PC-3 (cell line): ENCODE data around the gene BASP1. TPM values are rescaled to one million over a fixed set of nuclear protein-coding genes. Genes with fewer than 3 reads are reported as not detected.

Source experiments
- ATAC-seq: fragments of 200-7000 bp; cut with Tn5 transposase; 2 replicates; pipeline ENCODE4 v1.9.1; 2020; ENCODE audit warnings: mild to moderate bottlenecking, moderate library complexity
- Bru-seq: library from RNA; stranded (reverse); fragments of 400-500 nt; gene quantifications from one replicate; lab custom pipeline; 2021; lab: Mats Ljungman, UMichigan
- BruChase-seq, 2 experiments: library from RNA; stranded (reverse); fragments of 400-500 nt; gene quantifications; one replicate each; lab custom pipeline; 2021; lab: Mats Ljungman, UMichigan
- BruUV-seq: library from RNA; stranded (reverse); fragments of 400-500 nt; replicated peaks from 2 replicates; lab custom pipeline; 2021; lab: Mats Ljungman, UMichigan
- CTCF ChIA-PET: fragments of 300-600 bp; sonication (Branson Sonifier 250); formaldehyde crosslinking; loops from one replicate; lab custom pipeline; 2022; ENCODE audit warnings: antibody characterized with exemption; lab: Charles Lee
- POLR2A ChIA-PET: fragments of 300-600 bp; sonication (Branson Sonifier 250); formaldehyde crosslinking; loops from one replicate; lab custom pipeline; 2022; ENCODE audit warnings: antibody characterized with exemption; ENCODE audit not compliant: unreplicated experiment; lab: Charles Lee
- DNase-seq: peaks from one replicate; pipeline ENCODE4 v3.0.0-alpha.2; 2015
- H2AFZ ChIP-seq: fragments of 300-600 bp; sonication (generic); 2 replicates; pipeline ENCODE4 v1.6.0; 2016; ENCODE audit warnings: antibody characterized with exemption, low read length
- H3F3A ChIP-seq: fragments of 300-600 bp; sonication (generic); one replicate; pipeline ENCODE4 v1.6.0; 2017; ENCODE audit warnings: antibody characterized with exemption, low read length, control low read depth, mild to moderate bottlenecking; ENCODE audit not compliant: unreplicated experiment
- H3K27ac ChIP-seq: fragments of 300-600 bp; sonication (generic); 2 replicates; pipeline ENCODE4 v1.5.1; 2016; ENCODE audit warnings: mild to moderate bottlenecking, low read length
- H3K27me3 ChIP-seq: fragments of 300-600 bp; sonication (generic); 2 replicates; pipeline ENCODE4 v1.6.1; 2016; ENCODE audit warnings: low read length, mixed read lengths
- H3K36me3 ChIP-seq: fragments of 300-600 bp; sonication (generic); 2 replicates; pipeline ENCODE4 v1.6.1; 2016; ENCODE audit warnings: low read depth, mixed run types, low read length, mixed read lengths
- H3K4me1 ChIP-seq: fragments of 300-600 bp; sonication (generic); 2 replicates; pipeline ENCODE4 v1.5.1; 2016; ENCODE audit warnings: low read length; ENCODE audit not compliant: insufficient read depth
- H3K4me2 ChIP-seq: fragments of 300-600 bp; sonication (generic); 2 replicates; pipeline ENCODE4 v1.6.0; 2016; ENCODE audit warnings: low read length
- H3K4me3 ChIP-seq: fragments of 300-600 bp; sonication (generic); 2 replicates; pipeline ENCODE4 v1.5.1; 2016; ENCODE audit warnings: mild to moderate bottlenecking, low read length, mixed read lengths
- H3K79me2 ChIP-seq: fragments of 300-600 bp; sonication (generic); 2 replicates; pipeline ENCODE4 v1.6.1; 2017; ENCODE audit warnings: low read length, mixed read lengths
- H3K9ac ChIP-seq: fragments of 300-600 bp; sonication (generic); 2 replicates; pipeline ENCODE4 v1.6.0; 2016; ENCODE audit warnings: mild to moderate bottlenecking, low read length
- H3K9me2 ChIP-seq: fragments of 300-600 bp; sonication (generic); replicated peaks from 2 replicates; pipeline ENCODE4 v1.6.1; 2016; ENCODE audit warnings: mixed run types, low read length, mixed read lengths
- H3K9me3 ChIP-seq: fragments of 300-600 bp; sonication (generic); 2 replicates; pipeline ENCODE4 v1.6.1; 2016; ENCODE audit warnings: low read length, mixed read lengths
- H4K20me1 ChIP-seq: fragments of 300-600 bp; sonication (generic); 2 replicates; pipeline ENCODE4 v1.6.1; 2016; ENCODE audit warnings: low read length, mixed read lengths
- CTCF ChIP-seq: fragments of 300-600 bp; sonication (generic); conservative IDR thresholded peaks from 2 replicates; pipeline ENCODE4 v1.5.1; 2017; ENCODE audit warnings: antibody characterized with exemption, low read depth, mild to moderate bottlenecking, low read length
- EZH2 ChIP-seq: fragments of 300-600 bp; sonication (generic); IDR thresholded peaks from one replicate; pipeline ENCODE4 v1.6.1; 2017; ENCODE audit warnings: antibody characterized with exemption, mild to moderate bottlenecking, low read length; ENCODE audit not compliant: unreplicated experiment
- EZH2phosphoT487 ChIP-seq: fragments of 300-600 bp; sonication (generic); IDR thresholded peaks from 2 replicates; pipeline ENCODE4 v1.6.1; 2018; ENCODE audit warnings: mild to moderate bottlenecking, antibody characterized with exemption, low read length, borderline replicate concordance
- intact Hi-C: fragments of 100-400 bp; cut with micrococcal nuclease; formaldehyde crosslinking; loops from 2 replicates; pipeline ENCODE4 v1.9.0; 2023
- long read RNA-seq: library from polyadenylated mRNA; unstranded; transcript quantifications from one replicate; pipeline ENCODE4 v2.0.0, GENCODE V29; 2021; ENCODE audit not compliant: unreplicated experiment
- total RNA-seq: library from RNA; depleted of rRNA; stranded (reverse); fragments of >200 nt; gene quantifications from 2 replicates; pipeline ENCODE4 v1.2.3, GENCODE V29; 2014; rRNA removed

BASP1 gene
- total RNA-seq (169 and 273 TPM in 2 replicates), Bru-seq, nascent RNA (percentile 84 among the genes with signal in this experiment), BruChase-seq, experiment 1, labeled RNA remaining after a 6-hour chase (percentile 77 among the genes with signal in this experiment), BruChase-seq, experiment 2, labeled RNA remaining after a 2-hour chase (percentile 74 among the genes with signal in this experiment)
- long read RNA-seq, transcript BASP1-201 (2 exons, 1,878 nt) = major isoform, 22 of 40 reads
- long read RNA-seq, partial matches to known transcripts = 0 of 40 reads
- long read RNA-seq, other reads (novel, unspliced or antisense) = 18 of 40 reads

GRCh38 chr5:17217493-17218352, at the start of gene BASP1:
BASP1 (plus strand) TSS chr5:17217631; CDS start chr5:17275217, 57,586 bp downstream.
- Histone ChIP-seq H3K4me2 (peak within 1 kb of the TSS; percentile 91), H3K27me3 (no peaks in the 10 kb centered on the region), H3K27ac (peak within 1 kb of the TSS; percentile 31), H4K20me1 (peaks cover 9% of the 10 kb centered on the region), H3K36me3 (peaks cover 9% of the 10 kb centered on the region; the same call in 1 of the 2 replicates), H3K79me2 (peaks cover 52% of the 10 kb centered on the region), H3K4me1 (peaks cover 29% of the 10 kb centered on the region), H3F3A (no peaks in the 10 kb centered on the region), H3K9me2 (no peaks in the 10 kb centered on the region), H2AFZ (peak within 1 kb of the TSS; percentile 90), H3K9ac (peak within 1 kb of the TSS; percentile 74), H3K9me3 (no peaks in the 10 kb centered on the region), H3K4me3 (peak within 1 kb of the TSS; percentile 83)
- intact Hi-C loops = loop anchor here (2.0 to 5.0 kb wide), 5 partner anchors 40 to 735 kb away; no protein-coding TSS in a partner anchor
- ChIA-PET POLR2A (interaction anchor here (0.6 to 0.7 kb wide), 2 partner anchors 36 to 684 kb away, joined by 3 to 4 read pairs; no protein-coding TSS in a partner anchor), CTCF (interaction anchor here (0.6 kb wide), 1 partner anchor 1064 kb away, joined by 4 read pairs; no protein-coding TSS in a partner anchor)
- BruUV-seq = no TSS peak
- TF ChIP-seq EZH2phosphoT487 (no peak), CTCF (no peak), EZH2 (no peak)
- ATAC-seq (peak; percentile 24), DNase-seq (peak; percentile 83)

GRCh38 chr5:17169507-17169906, 47.9 kb upstream of the BASP1 start:
- Histone ChIP-seq H3K9me2 (no peaks in the 10 kb centered on the region), H2AFZ (no peak overlapping the region), H3K79me2 (no peaks in the 10 kb centered on the region), H3K9ac (no peak overlapping the region), H3K36me3 (no peaks in the 10 kb centered on the region), H3K9me3 (no peaks in the 10 kb centered on the region), H3K4me3 (no peak overlapping the region), H3K4me2 (no peak overlapping the region), H3K27me3 (no peaks in the 10 kb centered on the region), H3F3A (no peaks in the 10 kb centered on the region), H4K20me1 (no peaks in the 10 kb centered on the region), H3K27ac (no peak overlapping the region), H3K4me1 (no peaks in the 10 kb centered on the region)
- ATAC-seq = no peak
- no peak for TF ChIP-seq EZH2phosphoT487
- TF ChIP-seq EZH2 = no peak
- TF ChIP-seq CTCF = no peak
- intact Hi-C loops = no loop called here
- ChIA-PET POLR2A (interaction anchor here (0.6 kb wide), 1 partner anchor 187 kb away, joined by 5 read pairs; no protein-coding TSS in a partner anchor), CTCF (no interaction called here)
- no TSS peak for BruUV-seq
- DNase-seq = no peak
